ENCODE measurements around the gene IRF4.

IRF4 gene

GRCh38 chr6:422433-423054, 31.0 kb downstream of the IRF4 start (continued):
- TF ChIP-seq, protein P1, sequence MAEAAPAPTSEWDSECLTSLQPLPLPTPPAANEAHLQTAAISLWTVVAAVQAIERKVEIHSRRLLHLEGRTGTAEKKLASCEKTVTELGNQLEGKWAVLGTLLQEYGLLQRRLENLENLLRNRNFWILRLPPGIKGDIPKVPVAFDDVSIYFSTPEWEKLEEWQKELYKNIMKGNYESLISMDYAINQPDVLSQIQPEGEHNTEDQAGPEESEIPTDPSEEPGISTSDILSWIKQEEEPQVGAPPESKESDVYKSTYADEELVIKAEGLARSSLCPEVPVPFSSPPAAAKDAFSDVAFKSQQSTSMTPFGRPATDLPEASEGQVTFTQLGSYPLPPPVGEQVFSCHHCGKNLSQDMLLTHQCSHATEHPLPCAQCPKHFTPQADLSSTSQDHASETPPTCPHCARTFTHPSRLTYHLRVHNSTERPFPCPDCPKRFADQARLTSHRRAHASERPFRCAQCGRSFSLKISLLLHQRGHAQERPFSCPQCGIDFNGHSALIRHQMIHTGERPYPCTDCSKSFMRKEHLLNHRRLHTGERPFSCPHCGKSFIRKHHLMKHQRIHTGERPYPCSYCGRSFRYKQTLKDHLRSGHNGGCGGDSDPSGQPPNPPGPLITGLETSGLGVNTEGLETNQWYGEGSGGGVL (tag by site-specific recombination; IDR thresholded peaks at IDR 0.05) = no peak
- TF ChIP-seq ZNF140 (tag by site-specific recombination; IDR thresholded peaks at IDR 0.05) = no peak
- TF ChIP-seq GLI4 (tag by site-specific recombination; IDR thresholded peaks at IDR 0.05) = no peak

DNA sequence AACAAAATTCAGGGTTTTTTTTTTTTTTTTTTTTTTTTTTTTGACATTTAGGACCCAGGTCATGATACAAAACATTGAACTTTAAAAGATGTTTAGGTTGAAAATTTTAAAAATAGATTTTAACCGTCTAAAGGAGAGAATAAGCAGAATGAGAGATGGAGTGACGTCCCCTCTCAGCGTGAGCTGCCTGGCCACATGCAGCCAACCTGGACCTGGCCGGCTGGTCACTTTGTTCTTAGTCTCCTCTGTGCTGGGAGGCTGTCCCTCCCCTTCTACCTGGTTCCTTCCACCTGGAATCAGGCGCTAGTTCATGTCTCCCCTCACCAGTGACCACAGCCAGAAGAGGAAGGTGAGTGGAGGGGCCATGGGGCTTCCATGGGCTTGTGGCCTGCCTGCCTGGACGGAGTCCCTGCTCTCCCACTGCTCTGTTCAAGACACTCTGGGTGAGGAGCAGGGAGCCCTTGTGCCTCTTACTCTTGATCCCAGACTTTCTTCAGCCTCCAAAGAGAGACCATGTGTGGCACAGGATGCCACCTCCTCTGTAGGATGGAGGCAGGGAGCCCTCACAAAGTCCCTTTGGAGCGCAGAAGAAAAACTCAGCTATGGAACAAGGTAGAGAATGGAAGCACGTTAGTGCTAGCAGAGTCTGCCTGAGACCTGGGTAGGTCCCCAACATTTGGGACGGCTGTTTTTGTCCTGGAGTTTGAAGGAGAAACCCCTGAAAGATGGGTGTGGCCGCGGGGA, 31.7 kb downstream of the IRF4 start:
- H3K9me3 ChIP-seq (ENCODE audit: control insufficient read depth, insufficient read depth, low read depth, low read length) = no peaks in the 10 kb centered on the region
- no peak overlapping the region for H3K4me3 ChIP-seq (ENCODE audit: low read depth, low read length)
- no peak overlapping the region for H3K27ac ChIP-seq (ENCODE audit: extremely low read depth, low read depth, low read length)
- POLR2A ChIA-PET = interaction anchor here (0.7 kb wide), 1 partner anchor 72 kb away, joined by 4 read pairs; no protein-coding TSS in a partner anchor
- H3K36me3 ChIP-seq (ENCODE audit: control insufficient read depth in 2 of 2, insufficient read depth in 1 of 2, low read length in 2 of 2) = no peaks in the 10 kb centered on the region
- CTCF ChIA-PET = interaction anchor here (0.6 to 1.3 kb wide), 2 partner anchors 12 to 77 kb away, joined by 3 read pairs; no protein-coding TSS in a partner anchor
- no peak for TF ChIP-seq ZNF571 (tag by site-specific recombination; IDR thresholded peaks at IDR 0.05)
- TF ChIP-seq ZNF335 (tag by site-specific recombination; conservative IDR thresholded peaks at IDR 0.05) = 0 out of 2 replicates have a peak, but pooled peaks have one; percentile 6
- H3K4me1 ChIP-seq (ENCODE audit: control insufficient read depth, insufficient read depth, low read length) = no peaks in the 10 kb centered on the region

- no peak overlapping the region for H3K27ac ChIP-seq (ENCODE audit: extremely low read depth, low read depth, low read length)
- H3K4me3 ChIP-seq (ENCODE audit: low read depth, low read length) = no peak overlapping the region
- ChIA-PET POLR2A (no interaction called here), CTCF (no interaction called here)
- TF ChIP-seq ZNF2 (tag by site-specific recombination; IDR thresholded peaks at IDR 0.05) = no peak
- no peak for TF ChIP-seq YY1 (tag by site-specific recombination; IDR thresholded peaks at IDR 0.05)
- no peak for TF ChIP-seq TCF7L2 (IDR thresholded peaks at IDR 0.05; ENCODE audit: borderline replicate concordance, low read depth, low read length)
- no peak for TF ChIP-seq SCRT2 (tag by site-specific recombination; IDR thresholded peaks at IDR 0.05)
- no peak for TF ChIP-seq ZFP3 (tag by site-specific recombination; IDR thresholded peaks at IDR 0.05; ENCODE audit: low read depth)
- no peak for TF ChIP-seq ZNF843 (tag by site-specific recombination; IDR thresholded peaks at IDR 0.05)
- no peak for TF ChIP-seq HOXD13 (CRISPR knock-in tag; IDR thresholded peaks at IDR 0.05; ENCODE audit: borderline replicate concordance)
- no peak for TF ChIP-seq ELK4 (IDR thresholded peaks at IDR 0.05; ENCODE audit: borderline replicate concordance, low read depth, low read length)
- TF ChIP-seq WT1 (tag by site-specific recombination; IDR thresholded peaks at IDR 0.05) = no peak
- TF ChIP-seq ZNF362 (tag by site-specific recombination; IDR thresholded peaks at IDR 0.05) = no peak
- no peaks in the 10 kb centered on the region for H3K4me1 ChIP-seq (ENCODE audit: control insufficient read depth, insufficient read depth, low read length)
- no peaks in the 10 kb centered on the region for H3K9me3 ChIP-seq (ENCODE audit: control insufficient read depth, insufficient read depth, low read depth, low read length)
- no peaks in the 10 kb centered on the region for H3K36me3 ChIP-seq (ENCODE audit: control insufficient read depth in 2 of 2, insufficient read depth in 1 of 2, low read length in 2 of 2)
Observed at GRCh38 chr6:423799-424345, 32.3 kb downstream of the IRF4 start.
